ENCODE measurements around the gene EZR. TPM values are rescaled to one million over a fixed set of nuclear protein-coding genes. Genes with fewer than 3 reads are reported as not detected.

Gene EZR
- total and polyA plus RNA-seq, 2 donors (not counting 1 experiment from before 2014, with no cell fraction given): 227 to 945 TPM

DNA sequence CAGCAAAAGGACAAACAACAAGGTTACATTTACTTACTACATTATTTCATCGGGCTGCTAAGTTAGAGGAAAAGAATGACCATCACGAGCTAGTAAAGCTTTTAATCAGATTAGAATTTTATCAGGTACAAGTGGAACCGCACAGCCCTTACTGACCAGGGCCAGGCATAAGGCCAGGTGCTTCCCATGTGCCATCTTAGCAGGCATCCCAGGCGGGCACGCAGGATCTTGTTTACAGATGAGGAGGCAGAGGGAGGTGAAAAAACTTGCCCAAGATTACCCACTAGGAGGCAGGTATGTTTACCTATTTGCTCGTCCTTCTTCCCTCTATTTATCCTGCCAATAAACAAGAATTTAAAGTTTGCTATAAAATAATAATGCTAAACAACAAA is 10.7 kb downstream of the EZR start:
- ATAC-seq (ENCODE audit: low read depth) (peak; percentile 1), DNase-seq (no peak)
- peak overlapping the region; percentile 94 to 96 for H3K27ac ChIP-seq (ENCODE audit: low read length in 2 of 2)
- Mint-ChIP-seq H3K27me3 (no peaks in the 10 kb centered on the region), H3K4me3 (peak overlapping the region; percentile 85), H3K9me3 (ENCODE audit: insufficient read depth) (no peaks in the 10 kb centered on the region), H3K4me1 (peaks cover 96% of the 10 kb centered on the region), H3K27ac (peak overlapping the region; percentile 96)
- no peak for TF ChIP-seq EZH2 (IDR thresholded peaks at IDR 0.05; ENCODE audit: borderline replicate concordance, insufficient read depth, low read depth, low read length, poor library complexity, severe bottlenecking)
- TF ChIP-seq, protein P1, sequence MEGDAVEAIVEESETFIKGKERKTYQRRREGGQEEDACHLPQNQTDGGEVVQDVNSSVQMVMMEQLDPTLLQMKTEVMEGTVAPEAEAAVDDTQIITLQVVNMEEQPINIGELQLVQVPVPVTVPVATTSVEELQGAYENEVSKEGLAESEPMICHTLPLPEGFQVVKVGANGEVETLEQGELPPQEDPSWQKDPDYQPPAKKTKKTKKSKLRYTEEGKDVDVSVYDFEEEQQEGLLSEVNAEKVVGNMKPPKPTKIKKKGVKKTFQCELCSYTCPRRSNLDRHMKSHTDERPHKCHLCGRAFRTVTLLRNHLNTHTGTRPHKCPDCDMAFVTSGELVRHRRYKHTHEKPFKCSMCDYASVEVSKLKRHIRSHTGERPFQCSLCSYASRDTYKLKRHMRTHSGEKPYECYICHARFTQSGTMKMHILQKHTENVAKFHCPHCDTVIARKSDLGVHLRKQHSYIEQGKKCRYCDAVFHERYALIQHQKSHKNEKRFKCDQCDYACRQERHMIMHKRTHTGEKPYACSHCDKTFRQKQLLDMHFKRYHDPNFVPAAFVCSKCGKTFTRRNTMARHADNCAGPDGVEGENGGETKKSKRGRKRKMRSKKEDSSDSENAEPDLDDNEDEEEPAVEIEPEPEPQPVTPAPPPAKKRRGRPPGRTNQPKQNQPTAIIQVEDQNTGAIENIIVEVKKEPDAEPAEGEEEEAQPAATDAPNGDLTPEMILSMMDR (IDR thresholded peaks at IDR 0.05): no peak
- CTCF ChIA-PET: interaction anchor here (0.6 to 3.5 kb wide), 22 partner anchors 9 to 231 kb away, joined by 3 to 38 read pairs (median 4); no protein-coding TSS in a partner anchor
- peaks cover 97% of the 10 kb centered on the region in 2 donors for H3K4me1 ChIP-seq (ENCODE audit: control insufficient read depth in 2 of 2, insufficient read depth in 2 of 2, low read length in 2 of 2)
- intact Hi-C loops (cut with micrococcal nuclease): loop anchor here (2.0 to 10.0 kb wide), 4 partner anchors 16 to 296 kb away; no protein-coding TSS in a partner anchor
- peaks cover 47% of the 10 kb centered on the region for H4K20me1 ChIP-seq (ENCODE audit: control insufficient read depth, insufficient read depth, low read length, poor library complexity, severe bottlenecking)
- peak overlapping the region; percentile 35 for H3K9ac ChIP-seq (ENCODE audit: low read length)
- no peaks in the 10 kb centered on the region for H3K27me3 ChIP-seq (replicated peaks in 1 of 4; ENCODE audit: control extremely low read depth in 1 of 4, control insufficient read depth in 3 of 4, insufficient read depth in 4 of 4, low read length in 3 of 4)
- peak overlapping the region; percentile 95 for H3K4me2 ChIP-seq (replicated peaks; ENCODE audit: low read depth, low read length, poor library complexity, severe bottlenecking)
- H3K4me3 ChIP-seq (ENCODE audit: control extremely low read depth in 1 of 5, extremely low read depth in 1 of 5, insufficient read depth in 1 of 5, low read depth in 2 of 5, low read length in 4 of 5): peak overlapping the region in 3 of 5 experiments; percentile 1 to 50 (median 25)
- POLR2A ChIA-PET: interaction anchor here (0.6 to 3.1 kb wide), 10 partner anchors 9 to 151 kb away, joined by 3 to 48 read pairs (median 6); partner anchors contain the start of gene EZR
- peaks cover 98% of the 10 kb centered on the region for H3K79me2 ChIP-seq (ENCODE audit: control insufficient read depth, insufficient read depth, low read length)
- whole genome bisulfite sequencing (ENCODE audit: insufficient coverage): 67% methylated on average over 1 of the region's 6 CpGs
- peaks cover 4 to 63% of the 10 kb centered on the region in 2 experiments for H3K36me3 ChIP-seq (replicated peaks in 1 of 2; ENCODE audit: control extremely low read depth in 1 of 2, control insufficient read depth in 1 of 2, extremely low read depth in 1 of 2, insufficient read depth in 2 of 2, low read length in 1 of 2)
- H3K9me3 ChIP-seq (ENCODE audit: control extremely low read depth in 1 of 3, control insufficient read depth in 2 of 3, insufficient read depth in 1 of 3, low read length in 2 of 3): peaks cover 0 to 3% (median 0%) of the 10 kb centered on the region in 3 donors
- no peak overlapping the region for H2AFZ ChIP-seq (ENCODE audit: insufficient read depth, low read depth, low read length, poor library complexity, severe bottlenecking)
